Central memory CD8-positive, alpha-beta T cell (primary cell): ENCODE data around the gene KDR.

Source experiments
- ATAC-seq: fragments of 150-1000 bp; cut with Tn5 transposase; replicated peaks from 2 replicates; pipeline ENCODE4 v1.10.0; 2022; ENCODE audit warnings: mild to moderate bottlenecking, moderate FRiP score, moderate number of reproducible peaks; ENCODE audit not compliant: poor library complexity, severe bottlenecking; ENCODE audit errors: extremely low read depth
- DNase-seq, 2 donors: peaks; one replicate each; pipeline ENCODE4 v3.0.0; 2021; ENCODE audit warnings: low spot score in 2 of 2
- H3K27ac Mint-ChIP-seq: one replicate; pipeline ENCODE4 v1.8.0; 2022; ENCODE audit warnings: low read depth, mild to moderate bottlenecking, moderate library complexity, mixed read lengths
- H3K27me3 Mint-ChIP-seq: one replicate; pipeline ENCODE4 v1.8.0; 2022; ENCODE audit warnings: mixed read lengths
- H3K36me3 Mint-ChIP-seq: one replicate; pipeline ENCODE4 v1.8.0; 2022; ENCODE audit warnings: mild to moderate bottlenecking, moderate library complexity, mixed read lengths; ENCODE audit not compliant: insufficient read depth
- H3K4me1 Mint-ChIP-seq: one replicate; pipeline ENCODE4 v1.8.0; 2022; ENCODE audit warnings: mixed read lengths
- H3K4me3 Mint-ChIP-seq: one replicate; pipeline ENCODE4 v1.8.0; 2022; ENCODE audit warnings: mild to moderate bottlenecking, moderate library complexity, mixed read lengths
- H3K9me3 Mint-ChIP-seq: one replicate; pipeline ENCODE4 v1.8.0; 2022; ENCODE audit warnings: mixed read lengths

KDR gene

DNA sequence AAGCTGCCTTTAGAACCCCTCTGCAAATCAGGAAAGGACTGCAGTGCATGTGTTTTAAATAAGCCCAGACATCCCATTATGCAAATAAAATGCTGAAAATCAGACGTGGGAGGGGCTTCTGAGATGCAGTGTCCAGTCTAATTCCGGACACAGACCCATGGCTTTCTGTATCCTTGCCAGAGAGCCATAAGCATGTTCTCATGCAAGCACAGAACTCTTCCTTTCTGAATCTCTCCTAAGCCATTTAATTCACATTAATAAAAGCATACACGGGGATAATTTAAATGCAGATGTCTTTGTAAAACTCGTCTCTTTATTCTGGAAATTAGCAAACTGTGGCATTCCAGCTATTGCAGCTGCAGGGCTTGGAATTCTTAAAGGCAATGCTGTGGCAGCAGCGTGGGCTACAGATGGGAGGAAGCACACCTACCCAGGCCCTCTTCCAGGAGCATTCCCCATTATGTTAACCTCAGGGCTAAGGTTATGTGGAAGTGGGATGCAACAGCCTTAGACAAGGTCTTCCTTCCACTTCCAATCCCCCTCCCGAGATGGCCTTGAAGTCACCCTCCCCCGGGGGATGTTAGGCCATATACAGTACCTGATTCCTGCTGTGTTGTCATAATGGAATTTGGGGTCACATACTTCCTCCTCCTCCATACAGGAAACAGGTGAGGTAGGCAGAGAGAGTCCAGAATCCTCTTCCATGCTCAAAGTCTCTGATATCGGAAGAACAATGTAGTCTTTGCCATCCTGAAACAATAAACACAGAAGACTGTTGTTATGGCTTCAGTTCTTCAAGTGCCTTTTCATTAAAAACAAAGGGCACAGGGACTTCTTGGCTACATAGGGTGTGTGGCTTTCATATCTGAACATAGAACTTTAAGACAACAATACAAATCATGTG is 38.1 kb downstream of the KDR start:
- Mint-ChIP-seq H3K36me3 (peaks cover 2% of the 10 kb centered on the region), H3K4me3 (no peak overlapping the region), H3K4me1 (no peaks in the 10 kb centered on the region), H3K27ac (no peak overlapping the region), H3K9me3 (no peaks in the 10 kb centered on the region), H3K27me3 (no peaks in the 10 kb centered on the region)
- ATAC-seq = no peak
- DNase-seq = no peak

DNA sequence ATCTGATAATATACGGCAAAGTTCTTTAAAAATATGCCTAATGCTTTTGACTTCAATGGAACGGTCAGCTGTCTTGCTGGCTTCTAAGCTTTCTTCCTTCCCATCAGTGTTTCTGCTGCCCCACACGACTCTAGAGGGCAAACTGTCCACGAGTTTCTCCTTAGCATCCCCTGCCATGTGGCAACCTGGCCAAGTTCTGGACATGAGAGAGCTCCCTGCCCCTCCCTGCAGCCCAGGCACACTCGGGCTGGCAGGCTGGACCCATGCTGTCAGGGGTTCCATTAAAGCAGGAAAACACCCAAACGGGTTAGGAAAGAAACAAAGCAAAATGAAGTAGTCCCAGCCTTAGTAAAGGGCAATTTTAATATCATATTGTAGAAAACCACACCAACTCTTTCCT is 38.8 kb downstream of the KDR start:
- ATAC-seq (no peak), DNase-seq (no peak)
- Mint-ChIP-seq H3K27ac (no peak overlapping the region), H3K36me3 (peaks cover 2% of the 10 kb centered on the region), H3K4me3 (no peak overlapping the region), H3K4me1 (no peaks in the 10 kb centered on the region), H3K27me3 (no peaks in the 10 kb centered on the region), H3K9me3 (no peaks in the 10 kb centered on the region)

DNA sequence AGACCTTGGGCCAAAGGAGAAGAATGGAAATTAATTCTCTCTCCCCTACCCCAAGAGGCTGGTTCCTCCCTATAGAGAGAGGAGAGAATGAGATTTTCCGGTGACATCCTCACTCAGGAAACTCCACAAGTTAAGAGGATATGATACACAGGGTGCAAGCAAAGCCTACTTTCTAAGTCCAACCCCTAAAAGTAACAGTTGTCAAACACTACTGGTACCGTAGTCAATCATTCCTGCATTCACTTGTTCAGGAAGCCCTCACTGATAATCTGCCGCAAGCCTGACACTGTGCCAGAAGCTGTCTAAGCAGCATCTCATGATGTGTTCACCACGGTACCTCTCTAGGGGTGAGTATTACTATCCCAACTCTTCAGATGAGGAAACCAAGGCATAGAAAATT is 41.7 kb downstream of the KDR start:
- H3K36me3 Mint-ChIP-seq = peaks cover 2% of the 10 kb centered on the region
- DNase-seq = no peak
- H3K27ac Mint-ChIP-seq = no peak overlapping the region
- H3K27me3 Mint-ChIP-seq = no peaks in the 10 kb centered on the region
- no peaks in the 10 kb centered on the region for H3K4me1 Mint-ChIP-seq
- no peak for ATAC-seq
- no peak overlapping the region for H3K4me3 Mint-ChIP-seq
- no peaks in the 10 kb centered on the region for H3K9me3 Mint-ChIP-seq

DNA sequence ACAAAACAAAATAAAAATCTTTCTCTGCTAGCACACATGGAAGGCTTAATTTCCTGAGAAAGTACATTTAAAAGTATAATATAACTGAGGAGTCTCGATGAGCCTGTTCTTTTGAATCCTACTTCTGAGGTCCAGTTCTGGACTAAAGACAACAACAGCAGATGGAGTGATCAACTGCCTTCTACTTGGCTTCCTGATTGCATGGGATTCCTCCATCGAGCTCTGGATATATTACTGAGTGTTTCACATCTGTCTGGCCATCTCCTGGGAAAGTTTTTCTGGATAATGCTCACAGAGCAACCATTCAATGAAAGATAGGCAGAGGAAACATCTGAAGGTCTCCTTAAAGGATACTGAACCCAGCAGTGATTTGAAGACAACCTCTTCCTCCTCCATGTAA is 42.6 kb downstream of the KDR start:
- H3K4me1 Mint-ChIP-seq = no peaks in the 10 kb centered on the region
- H3K36me3 Mint-ChIP-seq = peaks cover 2% of the 10 kb centered on the region
- no peak overlapping the region for H3K4me3 Mint-ChIP-seq
- DNase-seq (no peak), ATAC-seq (no peak)
- H3K9me3 Mint-ChIP-seq = no peaks in the 10 kb centered on the region
- H3K27me3 Mint-ChIP-seq = no peaks in the 10 kb centered on the region
- no peak overlapping the region for H3K27ac Mint-ChIP-seq

DNA sequence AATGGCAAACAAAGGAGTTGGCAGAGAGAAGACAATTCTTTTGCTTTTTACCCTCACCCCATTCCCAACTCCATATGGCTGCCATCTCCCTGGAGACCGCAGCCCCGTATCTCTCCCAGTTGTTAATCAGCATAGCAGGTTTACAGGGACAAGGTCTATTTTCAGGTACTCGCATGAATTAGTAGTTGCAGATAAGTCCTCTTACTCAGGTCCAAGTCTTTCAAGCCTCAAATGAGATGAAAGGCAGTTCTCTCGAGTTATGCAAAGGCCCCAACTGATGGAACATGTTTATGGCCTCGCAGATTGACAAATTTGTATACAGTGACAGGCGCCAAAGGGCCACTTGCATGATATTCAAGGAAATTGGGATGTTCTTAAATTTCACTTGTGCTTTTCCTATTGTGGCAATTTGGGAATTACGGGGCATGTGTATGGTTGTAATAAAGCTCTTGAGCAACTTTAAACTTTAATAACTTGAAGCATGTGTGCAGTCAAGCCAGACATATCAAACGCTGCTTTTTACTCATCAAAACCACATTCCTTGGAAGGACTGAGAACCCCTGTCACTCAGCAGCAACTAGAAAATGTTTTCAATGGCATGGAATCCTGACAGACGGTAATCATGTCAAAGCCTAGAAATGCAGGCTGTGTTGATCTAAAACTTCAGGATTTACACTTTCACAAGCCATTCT is 45.1 kb downstream of the KDR start:
- H3K36me3 Mint-ChIP-seq = no peaks in the 10 kb centered on the region
- no peak overlapping the region for H3K27ac Mint-ChIP-seq
- H3K27me3 Mint-ChIP-seq = peaks cover 12% of the 10 kb centered on the region

DNA sequence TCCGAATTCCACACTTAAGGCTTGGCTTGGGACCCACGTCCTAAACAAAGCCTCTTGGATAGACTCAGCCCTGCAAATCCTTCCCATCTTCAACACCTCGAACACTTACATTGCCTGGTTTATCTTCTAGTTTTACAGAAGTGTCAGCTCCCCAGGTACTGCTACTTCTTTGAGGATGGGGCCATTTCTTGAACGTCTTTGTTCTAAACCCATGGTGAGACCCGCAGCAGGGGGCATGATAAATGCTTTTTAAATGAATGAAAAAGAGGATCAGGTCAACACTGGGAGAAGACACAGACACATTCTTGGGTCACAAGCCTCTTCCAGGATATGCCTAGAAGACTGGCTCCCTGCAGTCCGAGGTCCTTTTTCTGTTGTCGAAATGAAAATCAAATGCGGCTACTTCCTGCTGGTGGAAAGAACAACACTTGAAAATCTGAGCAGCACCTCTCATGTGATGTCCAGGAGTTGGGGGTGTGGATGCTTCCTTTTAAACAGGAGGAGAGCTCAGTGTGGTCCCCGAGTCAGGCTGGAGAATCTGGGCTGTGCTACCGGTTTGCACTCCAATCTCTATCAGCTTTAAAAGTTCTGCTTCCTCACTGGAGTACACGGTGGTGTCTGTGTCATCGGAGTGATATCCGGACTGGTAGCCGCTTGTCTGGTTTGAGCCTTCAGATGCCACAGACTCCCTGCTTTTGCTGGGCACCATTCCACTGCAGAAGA is 45.8 kb downstream of the KDR start:
- Mint-ChIP-seq H3K4me3 (no peak overlapping the region), H3K4me1 (no peaks in the 10 kb centered on the region), H3K27ac (no peak overlapping the region), H3K9me3 (no peaks in the 10 kb centered on the region), H3K36me3 (no peaks in the 10 kb centered on the region), H3K27me3 (peaks cover 12% of the 10 kb centered on the region)
- ATAC-seq (no peak), DNase-seq (no peak)

More for the DNA sequence above, 45.1 kb downstream of the KDR start:
- ATAC-seq (no peak), DNase-seq (no peak)
- Mint-ChIP-seq H3K9me3 (no peaks in the 10 kb centered on the region), H3K4me1 (no peaks in the 10 kb centered on the region), H3K4me3 (no peak overlapping the region)

DNA sequence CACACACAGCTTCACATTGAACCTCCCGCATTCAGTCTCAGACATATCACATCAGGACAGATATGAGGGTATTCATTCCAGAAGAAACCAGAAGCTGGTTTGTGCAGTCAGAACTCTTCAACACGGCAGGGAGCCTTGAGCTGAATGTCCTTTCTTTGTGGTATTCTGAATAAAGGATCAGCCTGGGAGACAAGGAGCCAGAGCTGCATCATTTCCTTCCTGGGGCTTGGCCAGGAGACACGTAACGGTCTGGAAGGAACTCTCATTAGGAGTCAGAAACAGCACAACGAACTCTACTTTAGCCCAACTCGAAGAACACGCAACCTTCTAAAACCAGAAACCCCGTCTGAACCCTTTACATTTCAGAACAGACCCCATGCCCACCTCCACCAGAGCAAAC is 46.4 kb downstream of the KDR start:
- no peak for DNase-seq
- H3K27me3 Mint-ChIP-seq = peaks cover 12% of the 10 kb centered on the region
- H3K36me3 Mint-ChIP-seq = peaks cover 1% of the 10 kb centered on the region
- no peaks in the 10 kb centered on the region for H3K9me3 Mint-ChIP-seq
- H3K27ac Mint-ChIP-seq = no peak overlapping the region
- H3K4me1 Mint-ChIP-seq = no peaks in the 10 kb centered on the region
- no peak for ATAC-seq
- no peak overlapping the region for H3K4me3 Mint-ChIP-seq

DNA sequence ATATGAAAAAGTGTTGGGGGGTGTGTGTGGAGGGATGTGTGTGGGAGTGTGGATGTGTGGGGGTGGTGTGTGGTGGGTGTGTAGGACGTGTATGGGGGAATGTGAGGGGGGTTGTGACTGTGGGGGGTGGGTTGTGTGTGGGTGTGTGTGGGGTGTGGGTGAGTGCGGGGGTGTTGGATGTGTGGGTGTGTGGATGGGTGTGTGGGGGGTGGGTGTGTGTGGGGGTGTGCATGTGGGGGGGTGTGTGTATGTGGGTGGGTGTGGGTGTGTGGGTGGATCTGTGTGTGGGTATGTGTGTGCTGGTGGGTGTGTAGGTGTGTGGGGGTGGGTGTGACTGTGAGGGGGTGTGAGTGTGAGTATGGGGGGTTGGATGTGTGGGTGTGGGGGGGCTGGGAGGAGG is 47.8 kb downstream of the KDR start:
- H3K27ac Mint-ChIP-seq = no peak overlapping the region
- no peak for ATAC-seq

DNA sequence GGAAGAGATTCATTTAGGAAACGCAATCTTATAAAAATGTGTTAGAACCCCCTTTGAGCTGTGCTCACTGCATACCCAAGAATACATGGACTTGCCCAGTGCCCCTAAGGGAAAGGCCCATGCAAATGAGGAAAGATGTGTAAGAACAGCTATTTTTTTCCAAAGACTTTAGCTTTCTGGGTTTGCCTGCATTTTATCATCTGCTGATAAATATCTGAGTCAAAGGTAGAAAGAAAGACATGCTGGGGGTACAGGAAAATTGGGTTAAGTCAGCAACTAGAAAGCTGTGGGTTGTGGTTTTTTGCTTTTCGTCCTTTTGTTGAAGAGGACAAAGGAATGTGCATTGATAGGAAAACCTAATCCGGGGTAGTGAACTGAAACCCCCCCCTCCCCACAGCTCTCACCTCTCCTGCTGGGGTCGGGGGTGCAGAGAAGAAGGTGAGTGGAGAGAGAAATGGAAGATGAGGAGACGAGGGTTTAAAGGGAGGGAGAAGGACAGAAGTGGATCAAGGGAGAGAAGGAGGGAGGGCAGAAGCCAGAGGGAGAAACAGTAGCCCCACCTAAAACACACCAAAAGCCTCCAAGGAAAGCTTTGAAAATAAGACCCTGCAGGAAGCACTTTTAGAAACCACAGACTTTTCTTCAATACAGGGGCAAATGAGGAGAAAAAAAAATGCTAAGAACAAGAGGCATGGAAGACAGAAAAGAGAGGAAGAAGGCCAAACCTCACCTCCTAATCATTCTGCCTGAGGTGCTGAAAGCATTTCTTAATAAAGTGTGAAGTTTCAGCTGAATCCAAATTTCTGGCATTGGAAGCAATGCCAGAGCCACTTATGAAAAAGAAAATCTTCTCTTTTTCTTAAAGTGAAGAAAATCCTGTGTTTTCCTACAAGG is 49.3 kb downstream of the KDR start:
- no peak overlapping the region for H3K27ac Mint-ChIP-seq
- no peak overlapping the region for H3K4me3 Mint-ChIP-seq
- H3K27me3 Mint-ChIP-seq = peaks cover 12% of the 10 kb centered on the region
- no peaks in the 10 kb centered on the region for H3K9me3 Mint-ChIP-seq
- peaks cover 1% of the 10 kb centered on the region for H3K36me3 Mint-ChIP-seq
- no peak for ATAC-seq
- H3K4me1 Mint-ChIP-seq = no peaks in the 10 kb centered on the region
- DNase-seq = no peak

More for the DNA sequence above, 47.8 kb downstream of the KDR start:
- Mint-ChIP-seq H3K4me3 (no peak overlapping the region), H3K4me1 (no peaks in the 10 kb centered on the region), H3K27me3 (peaks cover 12% of the 10 kb centered on the region), H3K36me3 (peaks cover 1% of the 10 kb centered on the region), H3K9me3 (no peaks in the 10 kb centered on the region)
- DNase-seq = no peak

DNA sequence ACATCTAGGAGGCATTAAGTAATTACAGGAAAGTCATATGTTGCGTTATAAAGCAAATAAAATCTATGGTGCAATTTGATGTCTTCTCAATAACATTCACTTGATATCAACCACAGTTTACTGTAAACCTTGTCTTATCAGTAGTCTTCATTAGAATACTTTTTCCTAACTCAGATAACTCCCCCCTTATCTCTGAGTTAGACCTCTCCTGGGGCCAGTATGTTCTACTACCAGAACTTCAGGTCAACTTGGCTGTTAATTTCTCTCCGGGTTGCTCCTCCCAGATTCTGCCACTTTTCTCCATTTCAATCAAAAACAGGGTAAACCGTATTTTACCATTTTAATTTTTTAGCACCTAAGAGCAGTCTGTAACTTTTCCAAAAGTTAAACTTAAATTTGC is 50.0 kb downstream of the KDR start:
- no peaks in the 10 kb centered on the region for H3K4me1 Mint-ChIP-seq
- no peaks in the 10 kb centered on the region for H3K9me3 Mint-ChIP-seq
- no peak overlapping the region for H3K4me3 Mint-ChIP-seq
- no peak overlapping the region for H3K27ac Mint-ChIP-seq
- no peak for DNase-seq
- peaks cover 12% of the 10 kb centered on the region for H3K27me3 Mint-ChIP-seq
- ATAC-seq = no peak
- H3K36me3 Mint-ChIP-seq = peaks cover 1% of the 10 kb centered on the region

DNA sequence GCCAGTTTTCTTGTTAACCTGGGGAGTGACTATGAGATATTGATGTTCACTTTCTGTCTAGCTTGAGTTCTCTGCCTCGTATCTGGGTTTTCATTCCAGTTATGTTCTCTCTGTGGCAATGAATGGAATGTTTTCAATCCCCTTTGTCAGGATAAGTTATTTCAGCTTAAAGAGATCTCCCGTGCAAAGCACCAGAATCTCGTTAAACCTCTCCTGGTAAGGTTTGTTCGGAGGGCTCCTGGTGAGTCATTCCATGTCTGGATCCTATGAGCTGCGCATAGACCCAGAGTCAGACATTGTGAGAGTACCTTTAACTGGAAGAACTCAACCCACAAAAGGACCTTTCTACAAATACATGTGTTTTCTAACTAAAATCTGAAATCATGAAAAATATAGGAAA is 51.0 kb downstream of the KDR start:
- no peaks in the 10 kb centered on the region for H3K9me3 Mint-ChIP-seq
- no peak overlapping the region for H3K4me3 Mint-ChIP-seq
- DNase-seq (no peak), ATAC-seq (no peak)
- no peaks in the 10 kb centered on the region for H3K4me1 Mint-ChIP-seq
- H3K36me3 Mint-ChIP-seq = peaks cover 1% of the 10 kb centered on the region
- peaks cover 12% of the 10 kb centered on the region for H3K27me3 Mint-ChIP-seq
- H3K27ac Mint-ChIP-seq = no peak overlapping the region

DNA sequence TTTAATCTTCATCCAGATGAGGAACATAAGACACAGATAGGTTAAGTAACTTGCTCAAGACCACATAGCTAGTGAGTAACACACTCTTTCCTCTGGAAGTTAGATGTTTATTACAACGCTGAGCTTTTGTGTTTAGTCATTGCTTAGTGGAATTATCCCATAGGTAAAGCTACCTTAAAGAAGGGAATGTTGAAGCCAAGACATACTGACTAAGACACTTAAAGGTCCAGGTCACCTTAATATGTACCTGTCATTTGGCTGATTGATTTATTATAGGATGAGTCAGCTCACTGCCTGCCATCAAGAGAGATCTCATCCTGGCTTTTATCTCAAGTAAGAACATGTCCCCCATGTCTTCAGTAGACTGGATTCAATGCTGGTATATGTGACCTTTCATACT is 53.4 kb downstream of the KDR start:
- Mint-ChIP-seq H3K4me3 (no peak overlapping the region), H3K36me3 (peaks cover 1% of the 10 kb centered on the region), H3K27ac (no peak overlapping the region), H3K27me3 (peaks cover 12% of the 10 kb centered on the region), H3K4me1 (no peaks in the 10 kb centered on the region), H3K9me3 (no peaks in the 10 kb centered on the region)
- DNase-seq (no peak), ATAC-seq (no peak)
